ENCODE measurements around the gene NAV1.

DNA sequence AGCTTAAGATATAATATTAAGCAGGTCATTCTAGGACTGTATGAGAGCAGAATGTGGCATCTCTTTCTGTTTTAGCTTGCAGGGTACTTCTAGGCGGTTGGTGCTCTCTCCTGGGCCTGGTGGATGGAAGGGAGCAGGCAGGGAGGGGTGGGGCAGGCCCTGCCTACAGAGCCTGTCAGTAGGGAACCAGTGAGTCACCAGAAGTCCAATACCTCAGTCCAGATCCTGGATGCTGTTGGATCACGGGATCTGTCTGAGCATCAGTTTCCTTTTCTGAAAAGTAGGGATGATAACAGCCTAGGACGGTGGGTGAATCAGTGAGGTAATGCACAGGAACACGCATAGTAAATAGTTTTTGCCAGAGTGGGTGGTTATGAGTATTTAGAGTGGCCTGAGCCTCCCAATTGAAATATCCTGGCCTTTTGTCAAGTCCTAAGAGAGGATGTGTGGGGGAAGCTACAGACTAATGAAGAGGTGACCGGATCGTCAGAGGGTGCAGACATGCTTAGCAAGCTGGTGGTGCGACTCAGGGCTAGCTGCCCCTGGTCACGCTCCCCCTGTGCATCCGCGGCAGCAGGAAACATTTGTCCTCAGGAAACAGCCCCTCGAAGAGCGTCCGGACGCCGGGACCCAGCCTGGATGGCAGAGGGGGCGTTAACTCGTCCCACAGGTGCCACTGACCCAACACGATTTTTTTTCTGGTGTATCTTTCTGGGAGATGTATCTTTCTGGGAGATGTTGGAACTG lies 23.9 kb downstream of the NAV1 start:
- TF ChIP-seq, protein P1, sequence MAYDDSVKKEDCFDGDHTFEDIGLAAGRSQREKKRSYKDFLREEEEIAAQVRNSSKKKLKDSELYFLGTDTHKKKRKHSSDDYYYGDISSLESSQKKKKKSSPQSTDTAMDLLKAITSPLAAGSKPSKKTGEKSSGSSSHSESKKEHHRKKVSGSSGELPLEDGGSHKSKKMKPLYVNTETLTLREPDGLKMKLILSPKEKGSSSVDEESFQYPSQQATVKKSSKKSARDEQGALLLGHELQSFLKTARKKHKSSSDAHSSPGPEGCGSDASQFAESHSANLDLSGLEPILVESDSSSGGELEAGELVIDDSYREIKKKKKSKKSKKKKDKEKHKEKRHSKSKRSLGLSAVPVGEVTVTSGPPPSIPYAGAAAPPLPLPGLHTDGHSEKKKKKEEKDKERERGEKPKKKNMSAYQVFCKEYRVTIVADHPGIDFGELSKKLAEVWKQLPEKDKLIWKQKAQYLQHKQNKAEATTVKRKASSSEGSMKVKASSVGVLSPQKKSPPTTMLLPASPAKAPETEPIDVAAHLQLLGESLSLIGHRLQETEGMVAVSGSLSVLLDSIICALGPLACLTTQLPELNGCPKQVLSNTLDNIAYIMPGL (CRISPR knock-in tag; IDR thresholded peaks at IDR 0.05), result no peak
- TF ChIP-seq, protein P2, sequence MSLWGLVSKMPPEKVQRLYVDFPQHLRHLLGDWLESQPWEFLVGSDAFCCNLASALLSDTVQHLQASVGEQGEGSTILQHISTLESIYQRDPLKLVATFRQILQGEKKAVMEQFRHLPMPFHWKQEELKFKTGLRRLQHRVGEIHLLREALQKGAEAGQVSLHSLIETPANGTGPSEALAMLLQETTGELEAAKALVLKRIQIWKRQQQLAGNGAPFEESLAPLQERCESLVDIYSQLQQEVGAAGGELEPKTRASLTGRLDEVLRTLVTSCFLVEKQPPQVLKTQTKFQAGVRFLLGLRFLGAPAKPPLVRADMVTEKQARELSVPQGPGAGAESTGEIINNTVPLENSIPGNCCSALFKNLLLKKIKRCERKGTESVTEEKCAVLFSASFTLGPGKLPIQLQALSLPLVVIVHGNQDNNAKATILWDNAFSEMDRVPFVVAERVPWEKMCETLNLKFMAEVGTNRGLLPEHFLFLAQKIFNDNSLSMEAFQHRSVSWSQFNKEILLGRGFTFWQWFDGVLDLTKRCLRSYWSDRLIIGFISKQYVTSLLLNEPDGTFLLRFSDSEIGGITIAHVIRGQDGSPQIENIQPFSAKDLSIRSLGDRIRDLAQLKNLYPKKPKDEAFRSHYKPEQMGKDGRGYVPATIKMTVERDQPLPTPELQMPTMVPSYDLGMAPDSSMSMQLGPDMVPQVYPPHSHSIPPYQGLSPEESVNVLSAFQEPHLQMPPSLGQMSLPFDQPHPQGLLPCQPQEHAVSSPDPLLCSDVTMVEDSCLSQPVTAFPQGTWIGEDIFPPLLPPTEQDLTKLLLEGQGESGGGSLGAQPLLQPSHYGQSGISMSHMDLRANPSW (CRISPR knock-in tag; conservative IDR thresholded peaks at IDR 0.05; ENCODE audit: low read depth), result no peak
- TF ChIP-seq, protein P3, sequence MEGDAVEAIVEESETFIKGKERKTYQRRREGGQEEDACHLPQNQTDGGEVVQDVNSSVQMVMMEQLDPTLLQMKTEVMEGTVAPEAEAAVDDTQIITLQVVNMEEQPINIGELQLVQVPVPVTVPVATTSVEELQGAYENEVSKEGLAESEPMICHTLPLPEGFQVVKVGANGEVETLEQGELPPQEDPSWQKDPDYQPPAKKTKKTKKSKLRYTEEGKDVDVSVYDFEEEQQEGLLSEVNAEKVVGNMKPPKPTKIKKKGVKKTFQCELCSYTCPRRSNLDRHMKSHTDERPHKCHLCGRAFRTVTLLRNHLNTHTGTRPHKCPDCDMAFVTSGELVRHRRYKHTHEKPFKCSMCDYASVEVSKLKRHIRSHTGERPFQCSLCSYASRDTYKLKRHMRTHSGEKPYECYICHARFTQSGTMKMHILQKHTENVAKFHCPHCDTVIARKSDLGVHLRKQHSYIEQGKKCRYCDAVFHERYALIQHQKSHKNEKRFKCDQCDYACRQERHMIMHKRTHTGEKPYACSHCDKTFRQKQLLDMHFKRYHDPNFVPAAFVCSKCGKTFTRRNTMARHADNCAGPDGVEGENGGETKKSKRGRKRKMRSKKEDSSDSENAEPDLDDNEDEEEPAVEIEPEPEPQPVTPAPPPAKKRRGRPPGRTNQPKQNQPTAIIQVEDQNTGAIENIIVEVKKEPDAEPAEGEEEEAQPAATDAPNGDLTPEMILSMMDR (IDR thresholded peaks at IDR 0.05), result no peak
- TF ChIP-seq SP1 (CRISPR knock-in tag; conservative IDR thresholded peaks at IDR 0.05) (no peak), NFE2L1 (CRISPR knock-in tag; IDR thresholded peaks at IDR 0.05) (no peak), ZNF423 (CRISPR knock-in tag; IDR thresholded peaks at IDR 0.05) (no peak), ZNF232 (CRISPR knock-in tag; IDR thresholded peaks at IDR 0.05) (no peak)
- TF ChIP-seq, protein P4, sequence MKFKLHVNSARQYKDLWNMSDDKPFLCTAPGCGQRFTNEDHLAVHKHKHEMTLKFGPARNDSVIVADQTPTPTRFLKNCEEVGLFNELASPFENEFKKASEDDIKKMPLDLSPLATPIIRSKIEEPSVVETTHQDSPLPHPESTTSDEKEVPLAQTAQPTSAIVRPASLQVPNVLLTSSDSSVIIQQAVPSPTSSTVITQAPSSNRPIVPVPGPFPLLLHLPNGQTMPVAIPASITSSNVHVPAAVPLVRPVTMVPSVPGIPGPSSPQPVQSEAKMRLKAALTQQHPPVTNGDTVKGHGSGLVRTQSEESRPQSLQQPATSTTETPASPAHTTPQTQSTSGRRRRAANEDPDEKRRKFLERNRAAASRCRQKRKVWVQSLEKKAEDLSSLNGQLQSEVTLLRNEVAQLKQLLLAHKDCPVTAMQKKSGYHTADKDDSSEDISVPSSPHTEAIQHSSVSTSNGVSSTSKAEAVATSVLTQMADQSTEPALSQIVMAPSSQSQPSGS (CRISPR knock-in tag; IDR thresholded peaks at IDR 0.05; ENCODE audit: borderline replicate concordance, low read depth), result no peak
